OCI-LY3 (cell line): Measurements from ENCODE around the gene RUNX2.

Source experiments
- H2AFZ ChIP-seq: fragments of 200-600, 300-600 bp; shearing (Covaris generic); 2 replicates; pipeline ENCODE4 v1.6.0; 2014; ENCODE audit warnings: antibody characterized with exemption, low read depth, low read length
- H3K27ac ChIP-seq: fragments of 200-600, 300-600 bp; sonication (generic); 2 replicates; pipeline ENCODE4 v1.5.1; 2014; ENCODE audit warnings: mild to moderate bottlenecking, low read length, moderate library complexity, mixed read lengths
- H3K27me3 ChIP-seq: fragments of 200-600, 300-600 bp; sonication (generic); 2 replicates; pipeline ENCODE4 v1.6.1; 2014; ENCODE audit warnings: low read depth, low read length, mixed read lengths
- H3K36me3 ChIP-seq: fragments of 200-600, 300-600 bp; sonication (generic); replicated peaks from 2 replicates; pipeline ENCODE3; 2014; ENCODE audit warnings: low read depth, low read length, mixed read lengths
- H3K4me1 ChIP-seq: fragments of 300-600, 200-600 bp; sonication (generic); 2 replicates; pipeline ENCODE4 v1.6.1; 2014; ENCODE audit warnings: low read length, mixed read lengths
- H3K4me2 ChIP-seq: fragments of 200-600, 300-600 bp; sonication (generic); 2 replicates; pipeline ENCODE4 v1.6.1; 2014; ENCODE audit warnings: low read length, mixed read lengths
- H3K4me3 ChIP-seq: fragments of 300-600, 200-600 bp; sonication (generic); 2 replicates; pipeline ENCODE4 v1.5.1; 2014; ENCODE audit warnings: antibody characterized with exemption, mild to moderate bottlenecking, low read length, moderate library complexity
- H3K79me2 ChIP-seq: fragments of 300-600, 200-600 bp; shearing (Covaris generic); 2 replicates; pipeline ENCODE4 v1.6.1; 2014; ENCODE audit warnings: mild to moderate bottlenecking, low read length, mixed read lengths
- H3K9ac ChIP-seq: fragments of 300-600, 200-600 bp; shearing (Covaris generic); 2 replicates; pipeline ENCODE4 v1.6.0; 2014; ENCODE audit warnings: mild to moderate bottlenecking, low read length, moderate library complexity
- H3K9me3 ChIP-seq: fragments of 200-600, 300-600 bp; shearing (Covaris generic); 2 replicates; pipeline ENCODE4 v1.6.1; 2014; ENCODE audit warnings: low read length, mixed read lengths; ENCODE audit not compliant: insufficient read depth
- H4K20me1 ChIP-seq: fragments of 200-600, 300-600 bp; sonication (generic); 2 replicates; pipeline ENCODE4 v1.6.1; 2016; ENCODE audit warnings: low read length, mixed read lengths; ENCODE audit not compliant: insufficient read depth
- EZH2phosphoT487 ChIP-seq: fragments of 200-600 bp; shearing (Covaris generic); IDR thresholded peaks from 2 replicates; pipeline ENCODE4 v1.6.1; 2018; ENCODE audit warnings: antibody characterized with exemption, mixed run types, low read depth
- TF ChIP-seq, protein P1 (sequence below): fragments of 200-600, 300-600 bp; sonication (generic); IDR thresholded peaks from 2 replicates; pipeline ENCODE4 v1.5.1; 2014; ENCODE audit warnings: antibody characterized with exemption, low read length, low read depth

Gene RUNX2

DNA sequence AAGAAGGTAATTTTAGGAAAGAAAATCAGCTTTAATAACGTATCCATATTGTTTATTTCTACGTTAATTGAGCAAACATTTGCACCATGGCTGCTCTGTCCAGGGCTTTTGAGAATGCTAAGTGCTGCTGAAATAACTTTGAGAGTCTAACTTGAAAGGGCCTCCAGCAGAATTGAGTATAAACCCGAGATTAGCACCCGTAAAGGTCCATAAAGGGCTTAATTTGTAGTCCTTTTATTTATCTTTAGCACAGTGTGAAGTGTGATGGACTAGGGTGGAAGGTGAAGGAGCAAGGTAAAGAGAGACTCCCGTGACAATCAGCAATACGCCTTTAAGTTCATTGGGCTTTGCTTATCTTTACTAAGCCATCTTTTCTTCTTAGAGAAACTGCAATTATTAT, 127.3 kb downstream of the RUNX2 start:
- no peak overlapping the region for H3K9ac ChIP-seq
- no peaks in the 10 kb centered on the region for H3K79me2 ChIP-seq

DNA sequence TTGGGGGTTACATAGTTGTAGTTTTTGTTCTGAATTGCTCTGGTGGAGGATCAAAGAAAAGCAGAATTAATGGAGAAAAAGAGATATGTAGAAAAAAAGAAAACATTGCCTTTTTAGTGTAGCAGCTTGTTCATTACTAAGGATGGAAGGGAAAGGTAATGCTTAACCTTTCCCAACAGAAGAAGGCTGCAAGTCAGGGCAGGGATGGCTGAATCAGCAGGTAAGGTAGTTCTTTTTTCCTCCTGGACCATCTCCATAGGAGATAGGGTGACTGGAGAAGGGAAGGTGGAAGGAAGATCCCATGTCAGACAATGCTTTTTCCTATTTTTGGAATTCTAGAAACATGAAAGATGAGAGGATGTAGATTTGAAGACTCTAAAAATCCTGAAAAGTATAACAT, 129.0 kb downstream of the RUNX2 start:
- Histone ChIP-seq H3K4me3 (no peak overlapping the region), H3K9ac (no peak overlapping the region), H2AFZ (no peak overlapping the region), H3K27me3 (peaks cover 95% of the 10 kb centered on the region), H3K36me3 (no peaks in the 10 kb centered on the region), H3K79me2 (no peaks in the 10 kb centered on the region), H3K4me1 (peaks cover 5% of the 10 kb centered on the region), H3K9me3 (no peaks in the 10 kb centered on the region), H3K4me2 (no peak overlapping the region), H3K27ac (no peak overlapping the region), H4K20me1 (peaks cover 4% of the 10 kb centered on the region; the same call in 1 of the 2 replicates)
- TF ChIP-seq, protein P1, sequence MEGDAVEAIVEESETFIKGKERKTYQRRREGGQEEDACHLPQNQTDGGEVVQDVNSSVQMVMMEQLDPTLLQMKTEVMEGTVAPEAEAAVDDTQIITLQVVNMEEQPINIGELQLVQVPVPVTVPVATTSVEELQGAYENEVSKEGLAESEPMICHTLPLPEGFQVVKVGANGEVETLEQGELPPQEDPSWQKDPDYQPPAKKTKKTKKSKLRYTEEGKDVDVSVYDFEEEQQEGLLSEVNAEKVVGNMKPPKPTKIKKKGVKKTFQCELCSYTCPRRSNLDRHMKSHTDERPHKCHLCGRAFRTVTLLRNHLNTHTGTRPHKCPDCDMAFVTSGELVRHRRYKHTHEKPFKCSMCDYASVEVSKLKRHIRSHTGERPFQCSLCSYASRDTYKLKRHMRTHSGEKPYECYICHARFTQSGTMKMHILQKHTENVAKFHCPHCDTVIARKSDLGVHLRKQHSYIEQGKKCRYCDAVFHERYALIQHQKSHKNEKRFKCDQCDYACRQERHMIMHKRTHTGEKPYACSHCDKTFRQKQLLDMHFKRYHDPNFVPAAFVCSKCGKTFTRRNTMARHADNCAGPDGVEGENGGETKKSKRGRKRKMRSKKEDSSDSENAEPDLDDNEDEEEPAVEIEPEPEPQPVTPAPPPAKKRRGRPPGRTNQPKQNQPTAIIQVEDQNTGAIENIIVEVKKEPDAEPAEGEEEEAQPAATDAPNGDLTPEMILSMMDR, result no peak
- TF ChIP-seq EZH2phosphoT487, result no peak

More for the DNA sequence above, 127.3 kb downstream of the RUNX2 start:
- no peaks in the 10 kb centered on the region for H4K20me1 ChIP-seq
- no peaks in the 10 kb centered on the region for H3K36me3 ChIP-seq
- no peak overlapping the region for H2AFZ ChIP-seq
- no peaks in the 10 kb centered on the region for H3K9me3 ChIP-seq
- H3K4me1 ChIP-seq, result no peaks in the 10 kb centered on the region
- no peak overlapping the region for H3K4me2 ChIP-seq
- TF ChIP-seq EZH2phosphoT487, result no peak
- TF ChIP-seq, protein P1, result no peak
- H3K27ac ChIP-seq, result no peak overlapping the region
- H3K4me3 ChIP-seq, result no peak overlapping the region
- peaks cover 95% of the 10 kb centered on the region for H3K27me3 ChIP-seq

DNA sequence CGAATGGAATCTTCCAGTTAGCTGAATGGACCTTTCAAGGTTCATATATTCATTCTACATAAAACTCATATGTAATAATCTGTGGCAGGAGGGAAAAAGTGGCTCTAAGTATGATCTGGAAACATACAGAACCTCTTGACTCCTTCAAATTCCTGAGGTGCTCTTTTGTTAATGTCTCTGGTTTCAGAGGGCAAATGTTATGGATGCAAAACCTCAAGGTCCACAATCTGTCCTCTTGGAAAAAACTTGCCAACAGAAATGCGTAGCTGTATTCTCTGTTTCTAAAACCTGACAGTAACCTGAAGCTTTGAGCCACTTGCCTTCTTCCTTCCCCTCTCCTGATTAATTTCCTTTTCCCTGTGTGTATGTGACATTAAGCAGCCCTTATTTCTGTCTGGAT, 130.5 kb downstream of the RUNX2 start:
- Histone ChIP-seq H3K4me1 (peaks cover 14% of the 10 kb centered on the region), H3K4me3 (no peak overlapping the region)

DNA sequence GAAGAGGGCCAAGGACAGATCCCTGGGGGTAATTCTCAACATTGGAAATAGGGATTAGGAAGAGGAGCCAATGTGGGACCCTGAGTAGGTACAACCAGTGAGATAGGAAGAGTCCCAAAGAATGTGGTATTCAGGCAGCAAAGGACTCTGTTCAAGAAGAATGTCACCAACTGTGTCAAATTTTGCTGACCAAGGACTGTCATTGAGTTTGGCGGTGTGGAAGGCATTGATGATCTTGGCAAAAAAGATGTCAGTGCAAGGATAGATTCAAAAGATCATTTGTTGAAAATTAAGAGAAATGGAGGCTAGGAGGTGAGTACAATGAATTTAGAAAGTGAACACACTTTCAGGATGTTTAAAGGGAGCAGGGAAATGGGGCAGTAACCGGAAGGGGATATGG, 132.0 kb downstream of the RUNX2 start:
- no peaks in the 10 kb centered on the region for H3K79me2 ChIP-seq
- TF ChIP-seq, protein P1, result no peak
- TF ChIP-seq EZH2phosphoT487, result no peak
- no peaks in the 10 kb centered on the region for H3K9me3 ChIP-seq
- H3K4me1 ChIP-seq, result peaks cover 14% of the 10 kb centered on the region
- H3K4me2 ChIP-seq, result no peak overlapping the region
- no peak overlapping the region for H3K9ac ChIP-seq
- peaks cover 4% of the 10 kb centered on the region; the same call in 1 of the 2 replicates for H4K20me1 ChIP-seq
- peaks cover 94% of the 10 kb centered on the region for H3K27me3 ChIP-seq
- H2AFZ ChIP-seq, result no peak overlapping the region
- H3K27ac ChIP-seq, result no peak overlapping the region
- H3K4me3 ChIP-seq, result no peak overlapping the region
- H3K36me3 ChIP-seq, result no peaks in the 10 kb centered on the region

More for the DNA sequence above, 130.5 kb downstream of the RUNX2 start:
- Histone ChIP-seq H3K27ac (no peak overlapping the region), H4K20me1 (peaks cover 4% of the 10 kb centered on the region; the same call in 1 of the 2 replicates), H3K27me3 (peaks cover 94% of the 10 kb centered on the region), H3K9ac (no peak overlapping the region), H3K9me3 (no peaks in the 10 kb centered on the region), H3K36me3 (no peaks in the 10 kb centered on the region), H3K79me2 (no peaks in the 10 kb centered on the region), H2AFZ (no peak overlapping the region), H3K4me2 (no peak overlapping the region)
- no peak for TF ChIP-seq EZH2phosphoT487
- TF ChIP-seq, protein P1, result no peak
